Brain microvascular endothelial cell (primary cell): Measurements from ENCODE around the gene MSH5.

ENCODE experiments used
- DNase-seq: peaks from one replicate; pipeline ENCODE4 v3.0.0-alpha.2; 2020
- H3K27ac ChIP-seq: fragments of 250-450 bp; sonication (Bioruptor Pico); 2 replicates; pipeline ENCODE4 v1.5.1; 2020; ENCODE audit warnings: mild to moderate bottlenecking, moderate library complexity
- H3K27me3 ChIP-seq: fragments of 250-450 bp; sonication (Bioruptor Pico); replicated peaks from 2 replicates; pipeline ENCODE4 v1.5.1; 2020; ENCODE audit warnings: mild to moderate bottlenecking
- H3K36me3 ChIP-seq: fragments of 250-450 bp; sonication (Bioruptor Pico); replicated peaks from 2 replicates; pipeline ENCODE4 v1.5.1; 2020; ENCODE audit warnings: mild to moderate bottlenecking
- H3K4me3 ChIP-seq: 2 replicates; pipeline ENCODE4 v1.5.1; 2011; ENCODE audit warnings: low read depth, mild to moderate bottlenecking, control low read depth, low read length, moderate library complexity
- CTCF ChIP-seq: IDR thresholded peaks from 2 replicates; pipeline ENCODE4 v1.5.1; 2011; ENCODE audit warnings: low read depth, mild to moderate bottlenecking, moderate library complexity, low read length, control low read depth, inconsistent platforms; ENCODE audit errors: missing control alignments
- in situ Hi-C: cut with HindIII; loops from 2 replicates; pipeline ENCODE4 v1.10.0; 2017; ENCODE audit warnings: low sequenced_read_pairs, low pct_ligation_motif_present

MSH5 gene

GRCh38 chr6:31721351-31722020 is 18.3 kb upstream of the MSH5 start, which contains the start of gene LY6G6C:
Gene LY6G6C (minus strand): TSS chr6:31721746. CDS start chr6:31721679, 67 bp downstream.
- in situ Hi-C loops, result no loop called here

GRCh38 chr6:31722173-31722572 is 17.6 kb upstream of the MSH5 start:
- no peak for TF ChIP-seq CTCF
- DNase-seq, result no peak
- no peak overlapping the region for H3K27ac ChIP-seq
- no peaks in the 10 kb centered on the region for H3K27me3 ChIP-seq
- H3K4me3 ChIP-seq, result no peak overlapping the region
- peaks cover 9% of the 10 kb centered on the region for H3K36me3 ChIP-seq
- in situ Hi-C loops, result no loop called here

More at GRCh38 chr6:31721351-31722020, 18.3 kb upstream of the MSH5 start, which contains the start of gene LY6G6C:
- TF ChIP-seq CTCF, result no peak
- Histone ChIP-seq H3K27me3 (no peaks in the 10 kb centered on the region), H3K4me3 (no peak within 1 kb of the TSS), H3K36me3 (peaks cover 4% of the 10 kb centered on the region), H3K27ac (no peak within 1 kb of the TSS)
- DNase-seq, result no peak

GRCh38 chr6:31723245-31723979 is 16.4 kb upstream of the MSH5 start, which contains the start of gene MPIG6B:
Gene MPIG6B (plus strand): TSS chr6:31723373. CDS start chr6:31723384, 11 bp downstream.
- TF ChIP-seq CTCF, result no peak
- no peak within 1 kb of the TSS for H3K4me3 ChIP-seq
- in situ Hi-C loops, result no loop called here
- no peak within 1 kb of the TSS for H3K27ac ChIP-seq
- no peaks in the 10 kb centered on the region for H3K27me3 ChIP-seq
- no peak for DNase-seq
- peaks cover 17% of the 10 kb centered on the region for H3K36me3 ChIP-seq

GRCh38 chr6:31723980-31724691 is 15.7 kb upstream of the MSH5 start:
- Histone ChIP-seq H3K27me3 (no peaks in the 10 kb centered on the region), H3K36me3 (peaks cover 17% of the 10 kb centered on the region), H3K27ac (no peak overlapping the region), H3K4me3 (no peak overlapping the region)
- TF ChIP-seq CTCF, result no peak
- in situ Hi-C loops, result no loop called here
- DNase-seq, result no peak

GRCh38 chr6:31725502-31726350 is 14.1 kb upstream of the MSH5 start:
- no peak for TF ChIP-seq CTCF
- no peaks in the 10 kb centered on the region for H3K27me3 ChIP-seq
- H3K27ac ChIP-seq, result no peak overlapping the region
- no peak for DNase-seq
- no peak overlapping the region for H3K4me3 ChIP-seq
- H3K36me3 ChIP-seq, result peaks cover 20% of the 10 kb centered on the region
- in situ Hi-C loops, result no loop called here
